HK-2 (cell line): ENCODE results near the gene RAB43.

Source experiments
- DNase-seq: peaks from one replicate; pipeline ENCODE4 v3.0.0-alpha.2; 2018; ENCODE audit not compliant: unreplicated experiment

Gene RAB43

GRCh38 chr3:129039271-129040038 lies 82.1 kb downstream of the RAB43 start:
- DNase-seq: no peak

- no peak for DNase-seq
Observed at GRCh38 chr3:129038121-129038855, 83.3 kb downstream of the RAB43 start.
